ENCODE results near the gene GATB.

Gene GATB

GRCh38 chr4:151671541-151672059 lies 89.2 kb downstream of the GATB start:
- no peak for DNase-seq

- DNase-seq, result no peak
These were observed 90.0 kb downstream of the GATB start for GRCh38 chr4:151670843-151671242.

DNA sequence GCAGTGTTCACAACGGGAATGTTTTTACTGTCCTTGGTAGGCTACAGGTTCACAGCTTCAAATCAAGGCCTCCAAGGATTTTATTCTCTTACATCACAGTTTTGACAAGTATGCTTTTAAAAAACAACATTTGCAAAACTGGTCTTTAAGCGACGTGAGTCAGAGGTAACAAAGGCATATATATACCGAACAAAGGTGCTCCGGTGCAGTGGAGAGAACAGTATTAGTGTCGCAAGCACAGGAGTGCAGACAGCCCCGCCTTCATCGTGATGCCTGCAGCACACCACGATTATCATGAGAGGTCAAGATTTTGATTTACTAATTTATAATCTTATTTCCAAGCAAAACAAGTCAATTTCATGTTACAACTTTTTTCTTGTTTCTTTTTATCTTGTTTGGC lies 90.8 kb downstream of the GATB start:
- no peak for DNase-seq

- no peak for DNase-seq
These were observed 92.0 kb downstream of the GATB start for GRCh38 chr4:151668689-151669402.

GRCh38 chr4:151667666-151668065 lies 93.1 kb downstream of the GATB start:
- DNase-seq, result no peak

DNA sequence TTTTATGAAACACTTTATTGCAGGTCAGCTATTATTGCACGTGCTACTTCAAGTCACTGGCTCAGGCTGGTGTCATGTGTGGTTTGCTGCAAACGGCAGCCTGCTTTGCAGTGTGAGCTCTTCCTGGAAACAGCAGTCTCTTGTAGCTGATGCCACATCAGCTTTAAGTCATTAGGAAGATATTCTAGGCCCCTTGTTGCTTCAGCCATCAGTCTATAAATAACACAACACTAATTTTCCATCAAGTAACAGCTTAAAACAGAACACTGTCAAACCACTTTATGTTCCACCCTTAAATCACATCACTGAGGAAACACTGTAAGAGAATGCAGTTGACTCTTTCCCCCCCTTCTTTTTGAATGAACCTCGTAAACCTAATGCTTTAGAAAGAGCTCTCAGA lies 93.8 kb downstream of the GATB start:
- no peak for DNase-seq

DNA sequence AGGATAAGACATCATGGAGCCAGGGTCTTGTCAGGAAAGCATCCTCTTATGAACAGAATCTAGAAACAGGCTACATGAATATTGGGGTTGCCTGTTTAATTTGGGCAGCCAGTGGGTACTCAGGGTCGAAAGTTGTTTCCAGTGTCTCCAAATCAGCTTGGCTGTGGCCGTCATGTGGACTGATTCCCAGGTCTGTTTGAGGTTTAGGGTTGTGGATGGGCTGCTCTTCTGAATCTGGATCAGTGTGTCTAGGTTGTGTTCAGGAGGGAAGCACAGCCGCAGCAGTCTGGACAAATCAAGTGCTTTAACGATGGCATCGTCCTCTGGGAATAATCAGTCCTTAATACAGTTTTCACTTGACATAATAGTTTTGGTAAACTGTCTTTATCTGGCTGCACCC lies 94.3 kb downstream of the GATB start:
- DNase-seq, result no peak

DNA sequence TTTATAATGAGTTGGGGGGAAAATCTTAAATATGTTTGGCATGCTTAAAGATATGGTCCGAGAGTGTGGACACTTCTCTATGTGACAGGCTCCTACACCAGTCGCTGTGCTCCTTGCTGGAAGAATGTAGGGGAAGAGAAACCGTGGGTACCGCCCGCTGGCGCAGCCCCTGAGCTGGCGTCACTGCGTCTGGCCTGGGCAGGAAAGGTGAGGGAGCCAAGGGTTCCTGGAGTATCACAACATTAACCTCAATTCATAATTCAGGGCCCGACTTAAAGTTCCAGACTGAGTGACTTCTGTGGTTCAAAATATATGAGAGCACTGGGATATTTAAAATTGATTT lies 95.1 kb downstream of the GATB start:
- DNase-seq, result no peak

DNA sequence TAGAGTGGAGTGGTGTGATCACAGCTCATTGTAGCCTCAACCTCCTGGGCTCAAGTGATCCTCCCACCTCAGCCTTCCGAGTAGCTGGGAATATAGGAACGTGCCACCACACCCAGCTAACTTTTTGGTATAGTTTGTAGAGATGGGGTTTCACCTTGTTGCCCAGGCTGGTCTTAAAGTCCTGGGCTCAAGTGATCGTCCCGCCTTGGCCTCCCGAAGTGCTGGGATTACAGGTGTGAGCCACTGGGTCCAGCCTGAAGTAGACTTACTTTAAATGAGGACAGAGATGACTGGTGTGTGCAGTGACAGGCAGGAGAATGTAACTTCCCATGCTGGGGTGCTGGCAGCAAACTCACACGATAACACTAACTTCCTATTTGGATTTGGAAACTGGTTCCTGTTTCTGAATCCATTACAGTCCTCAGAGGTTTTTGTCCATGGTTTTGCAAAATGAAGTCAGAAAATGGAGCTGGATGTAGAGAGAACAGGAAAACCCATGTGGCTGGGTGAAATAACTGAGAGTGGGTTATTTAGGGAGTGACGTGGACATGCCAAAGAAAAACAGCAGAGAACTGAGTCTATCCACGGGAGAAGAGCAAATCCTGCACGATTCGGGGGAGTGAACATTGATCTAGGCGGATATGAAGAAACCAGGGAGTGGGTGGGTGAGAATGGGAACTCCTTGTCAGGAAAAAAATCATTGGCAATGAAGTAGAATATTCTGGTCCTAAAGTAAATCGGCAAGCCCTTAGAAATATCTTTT lies 95.6 kb downstream of the GATB start:
- no peak for DNase-seq

DNA sequence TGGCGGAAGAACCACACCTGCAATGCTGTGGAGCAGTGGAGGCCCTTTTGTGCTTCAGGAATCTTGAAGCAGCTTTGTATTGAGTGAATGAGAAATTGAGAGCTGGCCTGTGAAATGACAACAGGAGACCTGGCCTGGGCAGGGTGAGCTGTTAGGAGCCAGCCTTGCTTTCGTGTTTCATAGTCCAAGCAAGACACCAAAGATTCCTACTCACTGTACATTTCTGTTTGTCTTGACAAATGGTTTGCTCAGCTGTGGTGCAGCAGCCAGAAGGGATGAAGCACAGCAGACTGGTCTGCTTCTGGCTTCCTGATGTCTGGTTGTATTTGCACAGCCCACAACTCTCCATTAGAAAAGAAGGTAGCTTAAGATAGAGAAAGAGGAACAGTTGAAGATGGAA lies 96.5 kb downstream of the GATB start:
- no peak for DNase-seq

- no peak for DNase-seq
These were observed 97.7 kb downstream of the GATB start for GRCh38 chr4:151663109-151663508.

DNA sequence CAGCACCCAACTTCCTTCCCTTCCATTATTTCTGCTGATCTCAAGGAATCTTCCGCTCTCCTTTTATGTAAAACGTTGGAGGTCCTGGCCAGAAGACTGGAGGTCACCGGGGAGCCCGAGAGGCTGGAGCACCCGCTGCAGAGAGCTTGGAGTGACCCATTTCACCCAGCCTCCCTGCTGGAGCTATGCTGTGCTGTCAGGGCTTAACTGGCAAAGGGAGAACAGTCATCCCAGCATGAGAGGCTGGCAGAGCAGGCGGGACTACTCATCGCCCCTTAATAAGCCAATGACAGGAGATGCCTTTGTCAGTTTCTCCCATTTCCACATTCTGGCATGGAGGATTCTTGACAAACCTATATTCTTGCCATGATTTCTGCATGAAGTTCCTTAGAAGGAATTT lies 98.9 kb downstream of the GATB start:
- DNase-seq, result no peak

DNA sequence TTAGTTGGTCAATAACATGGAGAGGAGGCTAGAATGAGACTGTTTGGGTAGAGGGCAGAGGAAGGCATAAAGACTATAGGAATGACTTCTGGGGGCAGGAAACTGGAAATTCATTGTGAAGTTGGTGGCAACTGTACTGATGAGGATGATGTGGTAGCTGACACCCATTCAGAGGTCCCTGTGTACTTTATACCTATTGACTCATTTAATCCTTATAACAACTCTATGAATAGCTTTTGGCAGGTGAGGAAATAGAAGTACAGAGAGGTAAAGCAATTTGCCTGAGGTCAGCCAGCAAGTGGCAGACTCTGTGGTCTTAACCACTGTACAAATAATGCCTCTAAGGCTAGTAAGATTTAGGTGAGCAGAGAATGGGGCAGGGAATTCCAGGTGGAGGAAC lies 100.1 kb downstream of the GATB start:
- DNase-seq, result no peak

- no peak for DNase-seq
These were observed 101.0 kb downstream of the GATB start for GRCh38 chr4:151659601-151660364.

GRCh38 chr4:151658959-151659600 lies 101.7 kb downstream of the GATB start:
- no peak for DNase-seq

- DNase-seq, result no peak
These were observed 102.9 kb downstream of the GATB start for GRCh38 chr4:151657896-151658295.

DNA sequence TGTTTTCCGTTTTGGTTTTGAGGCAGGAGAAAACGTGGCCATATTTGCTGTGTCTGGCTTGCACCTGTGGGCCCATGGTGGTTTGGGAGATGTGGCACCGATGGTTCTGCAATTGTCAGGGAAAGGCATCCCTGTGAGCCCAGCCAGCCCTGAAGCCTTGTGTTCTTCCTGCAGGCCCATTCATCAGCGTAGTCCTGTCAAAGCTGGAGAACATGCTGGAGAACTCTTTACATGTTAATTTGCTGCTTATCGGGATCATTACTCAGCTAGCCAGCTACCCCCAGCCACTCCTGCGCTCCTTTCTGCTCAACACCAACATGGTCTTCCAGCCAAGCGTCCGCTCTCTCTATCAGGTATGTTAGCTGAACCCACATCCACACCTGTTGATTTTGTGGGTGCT lies 104.7 kb downstream of the GATB start:
- DNase-seq, result no peak

DNA sequence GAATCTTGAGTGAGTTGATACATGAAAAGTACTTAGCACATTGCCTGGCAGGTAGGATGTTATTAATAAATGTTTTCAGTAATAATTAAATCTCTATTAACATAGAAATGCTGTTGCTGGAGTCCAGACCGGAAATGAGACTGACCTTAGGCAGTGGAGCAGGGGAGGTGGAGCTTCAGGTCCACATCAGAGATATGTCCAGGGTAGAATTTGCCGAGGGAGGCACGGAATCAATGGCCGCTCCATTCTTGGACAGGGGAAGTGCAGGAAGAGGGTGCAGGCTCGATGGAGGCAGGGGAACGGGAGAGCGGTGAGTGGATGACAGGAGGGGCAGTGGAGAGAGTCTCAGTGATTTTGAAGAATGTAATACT lies 107.3 kb downstream of the GATB start:
- DNase-seq, result no peak

DNA sequence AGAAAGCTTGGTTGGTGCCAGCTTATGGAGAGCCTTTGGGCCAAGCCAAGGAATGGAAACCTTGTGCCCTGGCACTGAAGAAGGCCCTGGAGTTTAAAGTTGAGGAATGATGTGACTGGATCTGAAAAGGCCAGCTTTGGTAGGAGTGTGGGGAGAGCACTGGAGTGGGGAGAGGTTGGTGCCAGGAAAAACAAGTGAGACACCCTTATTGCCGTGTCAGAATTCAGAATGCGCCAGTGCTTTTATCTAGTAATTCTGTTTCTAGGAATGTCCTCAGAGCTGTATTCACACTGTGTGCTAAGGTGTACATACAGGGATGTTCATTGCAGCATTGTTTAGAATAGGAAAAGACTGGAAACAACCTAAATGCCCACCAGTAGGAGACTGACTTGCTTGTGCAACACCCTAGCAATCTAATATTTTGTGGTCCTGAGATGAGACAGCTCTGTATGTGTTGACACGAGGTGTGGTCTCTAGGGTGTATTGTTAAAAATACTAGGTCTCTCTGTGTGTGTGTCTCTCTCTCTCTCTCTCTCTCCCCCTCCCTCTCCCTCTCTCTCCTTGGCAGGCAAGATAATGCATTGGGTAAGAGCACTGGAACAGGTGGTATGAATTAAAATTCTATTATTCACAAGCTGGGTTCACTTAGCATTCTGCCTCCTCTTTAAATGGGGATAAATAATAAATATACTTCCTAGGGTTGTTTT lies 107.8 kb downstream of the GATB start:
- DNase-seq, result no peak

DNA sequence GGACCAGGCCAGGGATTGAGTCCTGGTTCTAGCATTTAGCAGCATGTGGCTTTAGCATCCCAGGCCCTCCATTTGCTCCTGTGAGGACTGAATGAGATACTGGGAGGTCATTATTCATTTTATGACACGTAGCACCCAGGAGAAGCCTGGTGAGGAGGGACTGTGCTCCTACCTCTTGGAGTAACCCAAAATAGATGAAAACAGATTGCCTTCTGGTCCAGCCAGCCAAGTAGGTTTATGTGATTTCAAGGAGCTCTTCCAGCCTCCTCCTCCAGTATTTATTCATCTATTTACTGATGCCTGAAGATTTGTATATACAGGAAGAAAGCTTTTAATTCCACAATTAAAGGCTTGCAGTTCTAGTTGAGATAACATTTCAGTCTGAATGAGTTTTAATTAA lies 109.3 kb downstream of the GATB start:
- DNase-seq, result no peak

DNA sequence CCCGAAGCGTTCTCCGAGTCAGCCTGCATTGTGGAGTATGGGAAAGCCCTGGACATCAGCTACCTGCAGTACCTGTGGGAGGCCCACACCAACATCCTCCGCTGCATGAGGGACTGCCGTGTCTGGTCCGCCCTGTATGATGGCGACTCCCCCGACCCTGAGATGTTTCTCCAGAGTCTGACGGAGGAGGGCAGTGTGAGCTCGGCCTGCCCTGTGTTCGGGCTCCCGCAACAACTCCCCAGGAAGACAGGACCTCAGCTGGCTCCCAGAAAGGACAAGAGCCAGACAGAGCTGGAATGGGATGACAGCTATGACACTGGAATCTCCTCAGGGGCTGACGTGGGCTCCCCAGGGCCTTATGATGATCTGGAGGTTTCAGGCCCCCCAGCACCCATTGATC lies 111.3 kb downstream of the GATB start:
- no peak for DNase-seq

GRCh38 chr4:151646322-151646721 lies 114.5 kb downstream of the GATB start:
- no peak for DNase-seq

DNA sequence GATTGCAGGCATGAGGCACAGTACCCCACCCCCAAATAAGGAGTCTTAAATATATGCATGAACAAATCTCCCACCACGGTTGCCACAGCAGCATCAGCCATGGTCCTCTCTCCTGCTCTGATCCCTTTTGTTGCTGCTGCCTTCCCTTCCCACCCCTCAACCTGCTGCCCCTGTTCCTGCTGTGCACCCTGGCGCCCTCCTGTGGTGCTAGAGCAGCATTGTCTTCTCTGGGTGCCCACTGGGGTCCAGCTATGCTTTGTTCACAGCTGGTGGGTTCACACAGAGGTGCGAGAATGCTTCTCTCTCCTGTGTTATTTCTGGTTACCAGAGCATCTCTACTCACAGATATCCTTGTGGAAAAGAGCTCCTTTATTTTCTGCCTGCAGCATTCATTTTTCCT lies 116.2 kb downstream of the GATB start:
- no peak for DNase-seq
